GM12878 (cell line): ENCODE measurements around the gene TANC1. TPM values are rescaled to one million over a fixed set of nuclear protein-coding genes. Genes with fewer than 3 reads are reported as not detected.

Source experiments
- ATAC-seq: fragments of 200-7000 bp; cut with Tn5 transposase; 3 replicates; pipeline ENCODE4 v1.9.1; 2020; ENCODE audit warnings: mild to moderate bottlenecking, moderate library complexity
- BruUV-seq: library from RNA; stranded (reverse); fragments of 400-500 nt; replicated peaks from 2 replicates; lab custom pipeline; 2021; lab: Mats Ljungman, UMichigan
- CTCF ChIA-PET: fragments of 300-600 bp; sonication (Branson Sonifier 250); formaldehyde crosslinking; extraction: SDS; loops from one replicate; lab custom pipeline; 2021; ENCODE audit warnings: inconsistent platforms; lab: Yijun Ruan, JAX
- POLR2A ChIA-PET: fragments of 350-600 bp; formaldehyde crosslinking; extraction: SDS; loops from one replicate; lab custom pipeline; 2021; ENCODE audit warnings: inconsistent platforms; lab: Charles Lee
- RAD21 ChIA-PET: fragments of 300-600 bp; sonication (Branson Sonifier 250); formaldehyde crosslinking; loops from one replicate; lab custom pipeline; 2023; ENCODE audit warnings: antibody characterized with exemption; ENCODE audit not compliant: unreplicated experiment; lab: Charles Lee
- SMC1A ChIA-PET: fragments of 300-600 bp; sonication (Branson Sonifier 250); formaldehyde crosslinking; loops from one replicate; lab custom pipeline; 2023; ENCODE audit not compliant: unreplicated experiment, uncharacterized antibody; lab: Charles Lee
- DNase-seq: peaks from one replicate; pipeline ENCODE4 v3.0.0-alpha.2; 2011; ENCODE audit warnings: low read depth, low spot score
- FAIRE-seq: peaks from 3 replicates; lab custom pipeline; 2011; peaks lifted over from hg19 to GRCh38; lab: Jason Lieb, UNC
- H2AFZ ChIP-seq: 2 replicates; pipeline ENCODE4 v1.6.0; 2011; ENCODE audit warnings: low read depth, low read length, control low read depth; ENCODE audit not compliant: control insufficient read depth
- H3K27ac ChIP-seq: 2 replicates; pipeline ENCODE4 v1.5.1; 2011; ENCODE audit warnings: control low read depth; ENCODE audit not compliant: control insufficient read depth, insufficient read depth
- H3K27me3 ChIP-seq, 2 experiments: replicated peaks in 1 of 2; 2 replicates each; pipeline versions ENCODE4 v1.6.0 to v1.6.1; 2011; ENCODE audit warnings: low read length in 1 of 2; ENCODE audit not compliant: control insufficient read depth in 2 of 2, insufficient read depth in 2 of 2
- H3K36me3 ChIP-seq, 2 experiments: 2 replicates each; pipeline ENCODE4 v1.5.1; 2011; ENCODE audit warnings: low read length in 1 of 2; ENCODE audit not compliant: control insufficient read depth in 2 of 2, insufficient read depth in 2 of 2
- H3K4me1 ChIP-seq: 2 replicates; pipeline ENCODE4 v1.6.1; 2011; ENCODE audit warnings: mild to moderate bottlenecking, low read length, moderate library complexity, mixed read lengths; ENCODE audit not compliant: control insufficient read depth, insufficient read depth
- H3K4me2 ChIP-seq: 2 replicates; pipeline ENCODE4 v1.6.0; 2011; ENCODE audit warnings: control low read depth; ENCODE audit not compliant: control insufficient read depth, insufficient read depth
- H3K4me3 ChIP-seq: fragments of 200-600 bp; sonication (generic); 2 replicates; pipeline ENCODE4 v1.5.1; 2016
- H3K79me2 ChIP-seq: 2 replicates; pipeline ENCODE4 v1.6.0; 2011; ENCODE audit warnings: low read length; ENCODE audit not compliant: control insufficient read depth, insufficient read depth
- H3K9ac ChIP-seq: 2 replicates; pipeline ENCODE4 v1.8.0; 2011; ENCODE audit warnings: low read length, control low read depth, mixed read lengths; ENCODE audit not compliant: control insufficient read depth, insufficient read depth
- H3K9me3 ChIP-seq: replicated peaks from 3 replicates; pipeline ENCODE4 v1.5.1; 2011; ENCODE audit warnings: mild to moderate bottlenecking, low read length; ENCODE audit not compliant: control insufficient read depth, insufficient read depth
- H4K20me1 ChIP-seq: 2 replicates; pipeline ENCODE4 v1.6.0; 2011; ENCODE audit not compliant: control insufficient read depth, insufficient read depth
- CBX3 ChIP-seq: fragments of 200-600 bp; sonication (generic); IDR thresholded peaks from 2 replicates; pipeline ENCODE4 v1.6.1; 2016; ENCODE audit warnings: low read depth, borderline replicate concordance
- CHD4 ChIP-seq: fragments of 200-600 bp; sonication (generic); IDR thresholded peaks from 2 replicates; pipeline ENCODE4 v1.6.1; 2016; ENCODE audit warnings: mild to moderate bottlenecking
- EED ChIP-seq: sonication (generic); IDR thresholded peaks from 2 replicates; pipeline ENCODE4 v1.6.1; 2016; ENCODE audit warnings: antibody characterized with exemption, low read depth
- EP300 ChIP-seq, 2 experiments: fragments of 150-350 bp in 1 of 2; IDR thresholded peaks; 2 replicates each; pipeline ENCODE4 v1.6.1; 2011 to 2012; ENCODE audit warnings: low read depth in 2 of 2, low read length in 2 of 2, borderline replicate concordance in 1 of 2, improper control_type of control experiment in 1 of 2, inconsistent platforms in 1 of 2; ENCODE audit not compliant: control insufficient read depth in 1 of 2
- IRF5 ChIP-seq: fragments of 450-650 bp; IDR thresholded peaks from 2 replicates; pipeline ENCODE4 v1.6.1; 2017; ENCODE audit warnings: borderline replicate concordance
- JUND ChIP-seq: IDR thresholded peaks from 2 replicates; pipeline ENCODE4 v1.6.1; 2012; ENCODE audit warnings: low read depth, mild to moderate bottlenecking, low read length, improper control_type of control experiment, moderate library complexity
- MEF2B ChIP-seq: fragments of 450-650 bp; IDR thresholded peaks from 2 replicates; pipeline ENCODE4 v1.6.1; 2018; ENCODE audit warnings: mild to moderate bottlenecking, moderate library complexity; ENCODE audit not compliant: partially characterized antibody, poor library complexity, severe bottlenecking
- MTA2 ChIP-seq: fragments of 450-650 bp; IDR thresholded peaks from 2 replicates; pipeline ENCODE4 v1.6.1; 2016; ENCODE audit warnings: low read depth, mild to moderate bottlenecking, moderate library complexity
- MYC ChIP-seq: IDR thresholded peaks from 2 replicates; pipeline ENCODE4 v1.6.1; 2011; ENCODE audit warnings: mild to moderate bottlenecking, low read length, moderate library complexity, inconsistent platforms; ENCODE audit not compliant: insufficient read depth, insufficient replicate concordance, insufficient read length, severe bottlenecking
- PAX5 ChIP-seq: IDR thresholded peaks from 2 replicates; pipeline ENCODE4 v1.6.1; 2011; ENCODE audit warnings: low read depth, low read length, borderline replicate concordance
- POLR2AphosphoS5 ChIP-seq: IDR thresholded peaks from 2 replicates; pipeline ENCODE4 v1.6.1; 2011; ENCODE audit warnings: mild to moderate bottlenecking, low read length, inconsistent platforms
- POU2F2 ChIP-seq: IDR thresholded peaks from 3 replicates; pipeline ENCODE4 v1.6.1; 2011; ENCODE audit warnings: low read depth, mild to moderate bottlenecking, low read length, borderline replicate concordance
- RB1 ChIP-seq: fragments of 450-650 bp; formaldehyde crosslinking; IDR thresholded peaks from 2 replicates; pipeline ENCODE4 v1.6.1; 2017; ENCODE audit warnings: mild to moderate bottlenecking, borderline replicate concordance
- TBL1XR1 ChIP-seq: IDR thresholded peaks from 2 replicates; pipeline ENCODE4 v1.6.1; 2012; ENCODE audit warnings: low read depth, low read length, improper control_type of control experiment
- ZZZ3 ChIP-seq: IDR thresholded peaks from 2 replicates; pipeline ENCODE4 v1.6.1; 2011; ENCODE audit warnings: low read depth; ENCODE audit not compliant: control insufficient read depth, insufficient read length
- WGBS: methylation state at CpG from one replicate; pipeline ENCODE4 v1.1.6; 2016; ENCODE audit warnings: low lambda C conversion rate; ENCODE audit not compliant: insufficient replicate concordance, insufficient coverage; ENCODE audit errors: missing lambda C conversion rate; 5-methylcytosine and 5-hydroxymethylcytosine counted together
- in situ Hi-C: fragments of 300-500 bp; cut with MboI; formaldehyde crosslinking; loops from 9 replicates; pipeline ENCODE4 v1.14.3; 2018; ENCODE audit warnings: mixed read lengths
- intact Hi-C: fragments of 100-400 bp; cut with micrococcal nuclease; formaldehyde crosslinking; loops from one replicate; pipeline ENCODE4 v1.14.2; 2022; ENCODE audit not compliant: unreplicated experiment
- polyA plus RNA-seq, 11 experiments: library from polyadenylated mRNA; depleted of rRNA in 4 of 11; unstranded in 6 of 11; stranded (reverse) in 5 of 11; fragments of >200 nt; fragmentation: Nextera tagmentation in 4 of 11; fragmentation: Illumina TruSeq in 1 of 11; extraction: Ambion mirVana in 4 of 11; extraction: Trizol in 1 of 11; gene quantifications; 1 replicate in 1 of 11; 2 replicates in 10 of 11; pipeline versions ENCODE4 v1.2.1 to v1.2.3, GENCODE V29; 2011 to 2016; ENCODE audit warnings: inconsistent platforms in 2 of 11, missing spikeins in 2 of 11, low read depth in 1 of 11
- total RNA-seq, 4 experiments: library from RNA; depleted of rRNA in 3 of 4; stranded (reverse); fragments of >200 nt in 3 of 4; fragmentation: Illumina TruSeq in 1 of 4; extraction: Trizol in 1 of 4; gene quantifications; 2 replicates each; pipeline versions ENCODE4 v1.2.1 to v1.2.3, GENCODE V29; 2013 to 2021
- TF ChIP-seq, protein P1 (sequence below): fragments of 450-650 bp; IDR thresholded peaks from 2 replicates; pipeline ENCODE4 v1.6.1; 2017; ENCODE audit warnings: mild to moderate bottlenecking

Gene TANC1
- total and polyA plus RNA-seq, 10 of the 15 experiments (the other 5 are each of a cell fraction or from before 2014, with no cell fraction given): 0.05 to 5.0 (median 0.34) TPM

DNA sequence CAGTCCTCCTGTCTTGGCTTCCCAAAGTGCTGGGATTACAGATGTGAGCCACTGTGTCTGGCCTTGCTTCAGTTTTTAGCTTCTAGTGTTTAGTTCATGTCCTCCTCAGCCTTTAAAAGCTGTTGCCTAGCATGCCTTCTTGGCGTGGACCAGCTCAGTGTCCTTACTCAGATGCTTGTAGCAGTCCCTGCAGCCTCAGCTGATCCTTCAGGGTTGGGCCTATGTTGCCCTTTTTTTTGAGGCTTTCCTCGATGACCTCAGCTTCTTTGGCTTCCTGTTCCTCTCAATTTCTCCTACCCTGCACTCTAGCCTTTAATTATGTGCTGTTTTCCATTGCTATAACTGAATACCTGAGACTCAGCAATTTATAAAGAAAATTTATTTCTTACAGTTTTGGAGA, 57.7 kb downstream of the TANC1 start:
- no peak overlapping the region for H3K27ac ChIP-seq
- BruUV-seq: no TSS peak
- WGBS: 20% methylated on average over 2 of the region's 2 CpGs
- no peaks in the 10 kb centered on the region for H3K4me1 ChIP-seq
- FAIRE-seq: no peak
- in situ Hi-C loops (no loop called here), intact Hi-C loops (no loop called here)
- SMC1A ChIA-PET: interaction anchor here (0.6 to 0.9 kb wide), 2 partner anchors 93 to 886 kb away, joined by 3 to 4 read pairs; no protein-coding TSS in a partner anchor
- H3K9ac ChIP-seq: no peak overlapping the region
- H4K20me1 ChIP-seq: no peaks in the 10 kb centered on the region
- H3K27me3 ChIP-seq: no peaks in the 10 kb centered on the region
- POLR2A ChIA-PET: no interaction called here
- H3K9me3 ChIP-seq: no peaks in the 10 kb centered on the region
- no peaks in the 10 kb centered on the region for H3K36me3 ChIP-seq
- no peak for ATAC-seq
- no peak overlapping the region for H3K4me3 ChIP-seq
- no peak for DNase-seq
- H2AFZ ChIP-seq: no peak overlapping the region
- CTCF ChIA-PET: no interaction called here
- H3K4me2 ChIP-seq: no peak overlapping the region
- no peaks in the 10 kb centered on the region for H3K79me2 ChIP-seq
- RAD21 ChIA-PET: no interaction called here
- TF ChIP-seq JUND (no peak), CBX3 (no peak), PAX5 (no peak), TBL1XR1 (no peak)
- TF ChIP-seq, protein P1, sequence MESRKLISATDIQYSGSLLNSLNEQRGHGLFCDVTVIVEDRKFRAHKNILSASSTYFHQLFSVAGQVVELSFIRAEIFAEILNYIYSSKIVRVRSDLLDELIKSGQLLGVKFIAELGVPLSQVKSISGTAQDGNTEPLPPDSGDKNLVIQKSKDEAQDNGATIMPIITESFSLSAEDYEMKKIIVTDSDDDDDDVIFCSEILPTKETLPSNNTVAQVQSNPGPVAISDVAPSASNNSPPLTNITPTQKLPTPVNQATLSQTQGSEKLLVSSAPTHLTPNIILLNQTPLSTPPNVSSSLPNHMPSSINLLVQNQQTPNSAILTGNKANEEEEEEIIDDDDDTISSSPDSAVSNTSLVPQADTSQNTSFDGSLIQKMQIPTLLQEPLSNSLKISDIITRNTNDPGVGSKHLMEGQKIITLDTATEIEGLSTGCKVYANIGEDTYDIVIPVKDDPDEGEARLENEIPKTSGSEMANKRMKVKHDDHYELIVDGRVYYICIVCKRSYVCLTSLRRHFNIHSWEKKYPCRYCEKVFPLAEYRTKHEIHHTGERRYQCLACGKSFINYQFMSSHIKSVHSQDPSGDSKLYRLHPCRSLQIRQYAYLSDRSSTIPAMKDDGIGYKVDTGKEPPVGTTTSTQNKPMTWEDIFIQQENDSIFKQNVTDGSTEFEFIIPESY: no peak

GRCh38 chr2:159028776-159029175, 60.3 kb downstream of the TANC1 start:
- H3K4me2 ChIP-seq: no peak overlapping the region
- in situ Hi-C loops (no loop called here), intact Hi-C loops (no loop called here)
- ChIA-PET RAD21 (no interaction called here), SMC1A (interaction anchor here (1.2 kb wide), 1 partner anchor 43 kb away, joined by 3 read pairs; no protein-coding TSS in a partner anchor), POLR2A (no interaction called here), CTCF (no interaction called here)
- WGBS: 95% methylated on average over 1 of the region's 1 CpG
- no peaks in the 10 kb centered on the region for H3K4me1 ChIP-seq
- no peaks in the 10 kb centered on the region for H3K9me3 ChIP-seq
- H3K36me3 ChIP-seq: no peaks in the 10 kb centered on the region
- H3K27ac ChIP-seq: no peak overlapping the region
- no peak overlapping the region for H3K4me3 ChIP-seq
- no TSS peak for BruUV-seq
- H3K9ac ChIP-seq: no peak overlapping the region
- ATAC-seq (no peak), DNase-seq (no peak), FAIRE-seq (no peak)
- H3K27me3 ChIP-seq: no peaks in the 10 kb centered on the region
- H3K79me2 ChIP-seq: no peaks in the 10 kb centered on the region
- no peak overlapping the region for H2AFZ ChIP-seq
- H4K20me1 ChIP-seq: no peaks in the 10 kb centered on the region
- no peak for TF ChIP-seq POU2F2
- TF ChIP-seq IRF5: no peak
- no peak for TF ChIP-seq RB1
- TF ChIP-seq MTA2: no peak
- TF ChIP-seq CHD4: no peak
- no peak for TF ChIP-seq POLR2AphosphoS5
- no peak for TF ChIP-seq MEF2B
- TF ChIP-seq ZZZ3: no peak
- TF ChIP-seq EED: no peak
- no peak for TF ChIP-seq EP300 (IDR thresholded peaks at IDR 0.05; ENCODE audit: borderline replicate concordance in 1 of 2, control insufficient read depth in 1 of 2, low read depth in 2 of 2, low read length in 2 of 2)
- no peak for TF ChIP-seq MYC
